GM18519 (cell line): ENCODE measurements around the gene SCNN1A.

ENCODE experiments used
- ATAC-seq: cut with Tn5 transposase; IDR thresholded peaks from one replicate; pipeline ENCODE4 v1.9.1; 2021; ENCODE audit warnings: mild to moderate bottlenecking, moderate library complexity; ENCODE audit not compliant: unreplicated experiment, low FRiP score

The SCNN1A gene

DNA sequence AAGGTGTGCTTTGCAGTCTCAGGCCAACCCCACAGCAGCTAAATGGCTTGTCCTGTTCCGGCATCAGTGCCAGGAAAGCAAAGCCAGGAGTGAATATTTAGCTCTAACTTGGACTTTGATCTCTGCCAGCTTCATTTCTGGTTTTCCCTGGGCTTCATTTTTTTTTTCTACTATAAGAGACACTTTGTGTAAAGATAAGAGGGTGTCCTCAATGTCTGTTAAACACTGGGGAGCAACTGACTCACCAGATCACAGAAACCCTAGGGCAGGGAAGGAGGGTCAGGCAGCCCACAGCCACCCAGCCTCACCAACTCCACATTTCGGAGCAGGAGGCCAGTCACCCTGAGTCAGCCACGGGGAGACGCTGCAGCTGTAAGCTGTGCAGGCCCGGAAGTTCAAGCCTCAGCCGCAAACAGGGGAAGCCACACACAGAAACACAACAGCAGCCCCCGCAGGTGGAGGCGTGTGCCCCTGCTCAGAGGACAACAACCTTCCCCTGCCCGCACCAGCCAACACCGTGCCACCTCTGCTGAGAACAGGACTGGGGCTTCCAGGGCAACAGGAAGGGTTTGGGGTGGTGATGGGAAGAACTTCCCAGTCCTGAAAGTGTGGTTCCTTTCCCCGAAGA, 39.8 kb downstream of the SCNN1A start:
- no peak for ATAC-seq

DNA sequence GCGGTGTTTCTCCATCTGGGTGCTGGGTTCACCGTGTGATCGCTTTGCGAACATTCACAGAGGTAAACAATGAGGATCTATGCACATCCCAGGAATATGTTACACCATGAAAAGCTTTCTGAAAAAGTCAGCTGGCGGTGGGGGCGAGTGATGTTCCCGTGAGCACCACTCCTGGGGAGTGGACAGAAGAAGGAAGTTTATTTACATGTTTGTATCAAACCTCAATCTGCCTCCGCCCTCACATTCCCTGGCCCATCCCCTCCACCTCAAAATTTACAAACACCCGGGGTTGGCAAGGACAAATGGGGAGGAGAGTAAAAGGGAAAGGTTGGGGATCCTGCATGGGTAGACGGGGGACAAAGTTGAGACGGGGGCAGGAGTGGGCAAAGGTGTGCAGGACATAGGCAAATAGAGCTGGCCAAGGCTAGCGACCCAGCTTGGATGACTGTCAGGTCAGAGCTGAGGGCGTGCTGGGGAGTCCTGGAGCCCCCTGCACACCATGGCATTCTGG, 40.4 kb downstream of the SCNN1A start:
- ATAC-seq: no peak

- no peak for ATAC-seq
These were observed 41.0 kb downstream of the SCNN1A start for GRCh38 chr12:6334359-6334758.

DNA sequence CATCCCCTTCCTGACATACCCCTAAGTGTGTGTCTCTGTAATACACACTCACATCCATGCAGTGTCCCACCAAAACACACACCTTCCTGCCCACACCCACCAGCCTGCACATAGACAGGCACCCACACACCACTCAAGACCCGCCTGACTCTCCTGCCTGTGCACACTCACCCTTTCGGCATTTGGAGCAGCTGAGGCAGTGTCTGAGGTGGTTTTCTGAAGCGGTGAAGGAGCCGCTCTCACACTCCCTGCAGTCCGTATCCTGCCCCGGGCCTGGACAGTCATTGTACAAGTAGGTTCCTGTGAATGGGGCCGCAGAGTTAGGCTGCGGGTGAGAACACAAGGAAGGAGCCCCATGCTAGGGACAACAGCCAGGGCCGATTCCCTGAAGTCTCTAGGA, 41.8 kb downstream of the SCNN1A start:
- no peak for ATAC-seq

DNA sequence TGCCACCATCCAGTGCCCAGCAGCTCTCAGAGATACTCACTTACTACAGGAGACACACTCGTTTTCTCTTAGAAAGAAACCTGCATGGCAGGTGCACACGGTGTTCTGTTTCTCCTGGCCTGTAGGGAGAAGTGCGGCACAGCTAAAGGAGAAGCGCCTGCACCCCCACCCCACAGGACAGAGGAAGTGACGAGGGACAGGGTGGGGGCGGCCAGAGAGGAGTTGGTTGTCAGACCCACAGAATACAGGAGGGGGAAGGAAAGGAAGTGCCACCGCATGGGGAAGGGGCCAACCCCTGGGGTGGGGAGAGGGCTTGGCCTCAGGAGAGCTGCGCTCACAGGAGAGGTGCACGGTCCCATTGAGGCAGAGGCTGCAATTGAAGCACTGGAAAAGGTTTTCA, 42.3 kb downstream of the SCNN1A start:
- no peak for ATAC-seq

DNA sequence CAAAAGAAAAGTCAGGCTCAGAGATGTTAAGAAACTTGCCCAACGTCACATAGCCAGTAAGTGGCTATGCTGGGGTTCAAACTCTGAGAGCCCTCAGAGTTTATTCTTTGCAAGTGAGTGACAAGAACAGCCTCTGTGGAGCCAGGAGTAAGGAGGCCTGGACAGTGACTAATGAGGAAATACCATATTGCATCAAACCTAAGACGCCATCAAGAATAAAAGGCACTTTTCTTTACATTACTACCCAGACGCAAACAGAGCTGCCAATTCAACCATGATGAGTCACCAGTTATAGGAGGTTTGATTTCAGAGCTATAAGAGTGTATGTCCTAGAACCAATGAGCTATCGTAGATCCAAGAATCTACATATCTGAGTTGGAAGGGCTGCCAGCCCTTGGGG, 42.9 kb downstream of the SCNN1A start:
- ATAC-seq: no peak

DNA sequence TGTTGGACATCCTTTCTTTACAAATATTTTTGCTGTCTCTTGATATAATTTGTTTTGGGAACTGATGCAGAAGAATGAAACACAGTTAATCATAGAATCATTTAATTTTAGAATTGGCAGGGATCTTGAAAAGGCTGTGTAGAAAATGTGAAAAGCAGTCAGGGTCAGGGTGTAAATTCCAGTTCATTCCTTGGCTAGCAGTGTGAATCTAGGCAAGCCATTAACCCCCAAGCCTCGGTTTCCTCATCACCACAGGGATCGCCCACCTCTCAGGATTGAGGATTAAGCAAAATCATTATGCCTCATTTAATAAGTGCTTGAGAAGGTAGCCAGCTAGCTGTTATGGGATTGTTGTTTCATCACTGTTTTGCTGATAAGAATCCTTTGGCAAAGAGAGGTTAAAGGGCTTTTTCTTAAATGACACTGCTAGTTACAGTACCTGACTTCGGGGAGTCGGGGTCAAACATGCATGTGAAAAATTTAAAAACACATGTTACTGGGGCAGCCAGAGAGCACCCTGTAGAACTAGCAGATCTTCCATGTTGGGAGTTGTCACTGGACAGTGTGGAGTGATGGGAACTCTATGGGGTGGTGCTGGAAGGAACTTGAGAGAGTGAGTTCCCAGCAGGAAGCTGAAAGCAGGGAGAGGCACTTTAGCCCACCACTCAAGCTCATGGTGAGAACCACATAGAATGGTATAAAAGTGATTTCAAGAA, 44.2 kb downstream of the SCNN1A start:
- no peak for ATAC-seq

GRCh38 chr12:6330192-6330591, 45.2 kb downstream of the SCNN1A start:
- no peak for ATAC-seq

DNA sequence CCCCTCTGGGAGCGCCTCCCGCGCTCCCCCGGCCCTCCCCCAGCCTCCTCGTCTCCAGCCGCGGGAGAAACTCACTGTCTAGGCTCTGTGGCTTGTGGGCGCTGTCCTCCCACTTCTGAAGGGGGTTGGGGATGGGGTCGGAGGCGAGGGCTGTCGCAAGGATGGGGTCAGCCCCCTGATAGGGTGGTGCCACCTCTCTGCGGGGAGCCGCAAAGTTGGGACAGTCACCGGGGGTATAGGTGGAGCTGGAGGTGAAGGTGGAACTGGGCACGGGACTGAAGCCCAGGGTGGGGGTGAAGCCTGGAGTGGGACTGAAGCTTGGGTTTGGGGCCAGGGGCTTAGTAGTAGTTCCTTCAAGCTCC, 45.7 kb downstream of the SCNN1A start:
- no peak for ATAC-seq

DNA sequence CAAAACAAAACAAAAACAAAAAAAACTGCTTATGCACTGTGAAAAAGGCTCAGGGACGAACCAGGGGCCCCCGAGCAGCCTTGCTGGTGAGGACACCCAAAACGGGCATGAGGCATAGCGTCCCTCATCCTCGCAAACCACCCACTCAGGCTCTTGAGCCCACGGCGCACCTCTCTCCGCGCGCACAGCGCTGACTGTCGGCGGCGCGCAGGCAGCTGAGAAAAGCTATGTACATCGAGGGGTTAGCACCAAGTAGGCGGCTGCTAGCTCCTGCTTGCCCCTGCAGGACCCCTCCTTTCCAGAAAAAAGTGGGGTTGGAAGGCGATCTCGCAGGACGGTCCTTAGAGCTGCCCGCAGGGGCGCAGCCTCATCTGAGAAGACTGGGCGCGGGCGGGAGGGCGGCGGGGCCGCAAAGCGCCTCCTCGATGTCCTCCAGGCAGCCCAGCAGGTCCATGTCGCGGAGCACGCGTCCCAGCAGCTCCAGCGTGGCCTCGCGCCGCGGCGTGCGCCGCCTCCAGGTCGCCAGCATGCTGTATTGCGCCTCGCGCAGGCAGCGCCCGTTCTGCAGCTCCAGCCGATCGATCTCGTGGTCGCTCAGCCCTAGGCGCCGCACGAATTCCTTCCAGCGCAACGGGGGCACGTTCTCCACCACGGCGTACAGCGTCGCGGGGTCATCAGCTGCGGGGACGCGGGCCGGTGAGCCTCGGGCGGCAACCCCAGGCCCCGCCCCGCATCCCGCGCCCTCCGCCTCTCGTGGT, 46.2 kb downstream of the SCNN1A start:
- ATAC-seq: no peak

GRCh38 chr12:6328045-6328779, 47.2 kb downstream of the SCNN1A start:
- no peak for ATAC-seq

- ATAC-seq: no peak
These were observed 47.9 kb downstream of the SCNN1A start for GRCh38 chr12:6327229-6328041.

DNA sequence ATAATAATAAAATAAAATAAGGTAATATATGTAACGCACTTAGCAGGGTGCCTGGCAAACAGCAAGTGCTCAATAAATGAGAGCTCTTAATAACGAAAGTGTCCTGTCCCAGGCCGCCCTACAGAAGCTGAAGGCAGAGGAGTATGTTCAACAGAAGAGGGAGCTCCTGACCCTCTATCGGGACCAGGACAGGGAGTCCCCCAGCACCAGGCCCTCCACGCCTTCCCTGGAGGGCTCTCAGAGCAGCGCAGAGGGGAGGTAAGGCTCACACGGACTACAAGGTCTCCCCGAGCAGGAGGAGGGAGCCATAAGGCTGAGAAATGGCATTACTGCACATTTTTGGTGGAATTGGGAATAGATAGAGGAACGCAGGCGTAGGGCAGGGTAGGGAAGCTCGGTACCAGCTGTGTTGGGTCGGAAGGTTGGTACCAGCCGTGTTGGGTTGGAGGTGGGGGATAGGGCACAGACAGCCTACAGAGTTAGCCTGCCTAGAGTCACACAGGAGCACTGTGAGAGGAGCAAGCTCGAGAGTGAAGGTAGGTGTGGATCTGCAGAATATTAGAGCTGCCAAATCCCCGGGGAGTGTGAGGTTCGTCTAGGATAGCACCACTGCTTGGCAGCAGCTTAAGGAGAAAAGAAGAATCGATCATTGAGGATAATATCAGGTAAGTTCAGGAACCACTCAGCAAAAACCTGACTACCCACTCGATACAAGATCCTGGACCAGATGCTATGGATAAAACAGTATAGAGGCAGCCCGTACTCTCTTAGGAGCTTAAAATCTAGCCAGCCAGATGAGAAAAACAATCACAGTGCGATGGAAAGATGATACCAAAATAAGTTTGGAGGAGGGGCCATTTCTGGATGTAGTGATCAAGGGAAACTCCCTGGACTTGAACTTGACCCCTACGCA, 48.8 kb downstream of the SCNN1A start:
- ATAC-seq: no peak

DNA sequence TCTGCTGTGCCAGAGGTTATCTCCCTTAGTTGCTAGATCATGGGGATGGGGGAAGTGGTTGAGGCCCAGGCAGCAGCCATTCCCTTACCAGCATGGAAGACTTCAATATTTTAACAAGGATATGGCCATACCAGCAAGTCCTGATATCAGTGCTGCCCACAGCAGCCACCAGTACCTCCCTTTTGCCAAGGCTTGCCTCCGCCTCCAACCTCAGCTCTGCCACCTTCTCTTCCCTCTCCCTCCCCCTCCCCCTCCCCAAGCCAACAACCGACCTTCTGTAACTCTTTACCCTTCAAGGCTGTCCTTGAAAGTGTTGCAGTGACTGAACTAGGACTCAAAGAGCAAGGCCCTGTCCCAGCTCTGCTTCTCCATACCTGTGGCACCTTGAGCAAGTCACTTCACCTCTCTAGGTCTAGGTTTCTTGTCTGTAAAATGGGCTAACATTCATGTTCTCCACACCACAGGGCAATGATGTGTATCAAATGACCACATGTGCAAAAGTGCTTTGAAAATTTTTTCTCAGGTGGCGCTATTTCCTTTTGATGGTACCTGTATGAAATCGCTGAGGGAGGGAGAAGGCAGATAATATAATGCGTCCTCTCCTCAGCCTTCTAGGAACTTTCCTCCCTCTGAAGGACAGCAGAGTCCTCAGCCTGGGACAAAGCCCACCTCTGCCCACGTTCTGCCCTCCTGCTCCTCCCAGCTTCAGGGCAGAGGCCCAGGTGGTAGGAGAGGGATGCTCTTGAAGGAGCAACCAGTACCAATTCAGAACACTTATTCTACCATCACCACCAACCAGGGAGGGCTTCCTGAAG, 50.2 kb downstream of the SCNN1A start:
- no peak for ATAC-seq

GRCh38 chr12:6323995-6324711, 51.2 kb downstream of the SCNN1A start:
- no peak for ATAC-seq

GRCh38 chr12:6323340-6323994, 51.9 kb downstream of the SCNN1A start:
- no peak for ATAC-seq

- no peak for ATAC-seq
These were observed 52.4 kb downstream of the SCNN1A start for GRCh38 chr12:6322969-6323339.
